Astrocyte (in vitro differentiated cells and primary cell): ENCODE measurements around the gene SYT2. TPM values are rescaled to one million over a fixed set of nuclear protein-coding genes. Genes with fewer than 3 reads are reported as not detected.

Source experiments
- DNase-seq: peaks from one replicate; pipeline ENCODE4 v3.0.0-alpha.2; 2010; ENCODE audit warnings: low read depth
- FAIRE-seq: peaks from 2 replicates; lab custom pipeline; 2011; peaks lifted over from hg19 to GRCh38; lab: Jason Lieb, UNC
- H2AFZ ChIP-seq: 2 replicates; pipeline ENCODE4 v1.6.0; 2012; ENCODE audit warnings: low read depth, low read length, inconsistent platforms
- H3K27ac ChIP-seq: 2 replicates; pipeline ENCODE4 v1.5.1; 2011; ENCODE audit warnings: low read depth, low read length, inconsistent platforms
- H3K27me3 ChIP-seq: 2 replicates; pipeline ENCODE4 v1.6.0; 2011; ENCODE audit warnings: low read length, inconsistent platforms; ENCODE audit not compliant: insufficient read depth
- H3K36me3 ChIP-seq: 2 replicates; pipeline ENCODE4 v1.5.1; 2011; ENCODE audit warnings: low read length, inconsistent platforms; ENCODE audit not compliant: insufficient read depth
- H3K4me1 ChIP-seq: 2 replicates; pipeline ENCODE4 v1.5.1; 2011; ENCODE audit warnings: low read length, inconsistent platforms; ENCODE audit not compliant: insufficient read depth
- H3K4me2 ChIP-seq: 2 replicates; pipeline ENCODE4 v1.6.0; 2012; ENCODE audit warnings: low read length, inconsistent platforms
- H3K4me3 ChIP-seq: 2 replicates; pipeline ENCODE4 v1.5.1; 2011; ENCODE audit warnings: low read depth, mild to moderate bottlenecking, low read length, inconsistent platforms; ENCODE audit not compliant: insufficient read depth
- H3K79me2 ChIP-seq: 2 replicates; pipeline ENCODE4 v1.6.0; 2012; ENCODE audit warnings: mild to moderate bottlenecking, low read length, inconsistent platforms; ENCODE audit not compliant: insufficient read depth
- H3K9ac ChIP-seq: 2 replicates; pipeline ENCODE4 v1.6.0; 2012; ENCODE audit warnings: mild to moderate bottlenecking, low read length, inconsistent platforms
- H3K9me3 ChIP-seq: 2 replicates; pipeline ENCODE4 v1.5.1; 2012; ENCODE audit warnings: low read depth, mild to moderate bottlenecking, low read length, inconsistent platforms; ENCODE audit not compliant: insufficient read depth
- H4K20me1 ChIP-seq: 2 replicates; pipeline ENCODE4 v1.6.0; 2012; ENCODE audit warnings: low read length, inconsistent platforms; ENCODE audit not compliant: insufficient read depth
- H3K27ac Mint-ChIP-seq: one replicate; pipeline ENCODE4 v1.8.0; 2021; ENCODE audit warnings: mild to moderate bottlenecking, mixed read lengths; ENCODE audit not compliant: unreplicated experiment
- H3K27me3 Mint-ChIP-seq: one replicate; pipeline ENCODE4 v1.8.0; 2021; ENCODE audit warnings: low read depth, mixed read lengths; ENCODE audit not compliant: unreplicated experiment
- H3K36me3 Mint-ChIP-seq: one replicate; pipeline ENCODE4 v1.8.0; 2021; ENCODE audit warnings: low read depth, mixed read lengths; ENCODE audit not compliant: unreplicated experiment
- H3K4me1 Mint-ChIP-seq: one replicate; pipeline ENCODE4 v1.8.0; 2021; ENCODE audit warnings: low read depth, mixed read lengths; ENCODE audit not compliant: unreplicated experiment
- H3K4me3 Mint-ChIP-seq: one replicate; pipeline ENCODE4 v1.8.0; 2021; ENCODE audit warnings: mild to moderate bottlenecking, moderate library complexity, mixed read lengths; ENCODE audit not compliant: unreplicated experiment
- H3K9me3 Mint-ChIP-seq: one replicate; pipeline ENCODE4 v1.8.0; 2021; ENCODE audit warnings: mild to moderate bottlenecking, mixed read lengths; ENCODE audit not compliant: unreplicated experiment
- CTCF ChIP-seq: IDR thresholded peaks from 2 replicates; pipeline ENCODE4 v1.5.1; 2011; ENCODE audit warnings: low read depth, mild to moderate bottlenecking, inconsistent platforms, low read length, moderate library complexity; ENCODE audit not compliant: insufficient read depth
- EZH2 ChIP-seq: IDR thresholded peaks from 2 replicates; pipeline ENCODE4 v1.6.1; 2012; ENCODE audit warnings: mild to moderate bottlenecking, low read length, inconsistent platforms; ENCODE audit not compliant: insufficient read depth
- total RNA-seq: library from RNA; stranded (reverse); gene quantifications from 2 replicates; pipeline ENCODE4 v1.2.1, GENCODE V29; 2021

SYT2 gene
- total RNA-seq, 1 donor from 2014 or later = 0.27 TPM

- Mint-ChIP-seq H3K9me3 (no peaks in the 10 kb centered on the region), H3K27ac (no peak overlapping the region), H3K27me3 (no peaks in the 10 kb centered on the region), H3K4me1 (peaks cover 18% of the 10 kb centered on the region), H3K4me3 (no peak overlapping the region), H3K36me3 (peaks cover 2% of the 10 kb centered on the region)
- no peak overlapping the region for H3K27ac ChIP-seq
- no peak overlapping the region for H3K9ac ChIP-seq
- no peak for TF ChIP-seq EZH2
- no peak for TF ChIP-seq CTCF
- no peaks in the 10 kb centered on the region for H3K9me3 ChIP-seq
- H3K4me3 ChIP-seq = no peak overlapping the region
- peaks cover 19% of the 10 kb centered on the region for H3K4me1 ChIP-seq
- H3K36me3 ChIP-seq = no peaks in the 10 kb centered on the region
- no peaks in the 10 kb centered on the region for H3K79me2 ChIP-seq
- H3K4me2 ChIP-seq = no peak overlapping the region
- FAIRE-seq (no peak), DNase-seq (no peak)
- H4K20me1 ChIP-seq = no peaks in the 10 kb centered on the region
- H3K27me3 ChIP-seq = no peaks in the 10 kb centered on the region
- no peak overlapping the region for H2AFZ ChIP-seq
These were observed 146.4 kb downstream of the SYT2 start for GRCh38 chr1:202563818-202564217.

GRCh38 chr1:202562444-202563060 is 147.7 kb downstream of the SYT2 start:
- no peak for FAIRE-seq
- H3K36me3 ChIP-seq = no peaks in the 10 kb centered on the region
- no peaks in the 10 kb centered on the region for H3K9me3 Mint-ChIP-seq
- no peaks in the 10 kb centered on the region for H4K20me1 ChIP-seq
- TF ChIP-seq EZH2 (no peak), CTCF (no peak)
- no peaks in the 10 kb centered on the region for H3K27me3 Mint-ChIP-seq
- H3K9me3 ChIP-seq = no peaks in the 10 kb centered on the region
- H3K9ac ChIP-seq = no peak overlapping the region
- H3K4me2 ChIP-seq = no peak overlapping the region
- H3K4me3 Mint-ChIP-seq = no peak overlapping the region
- no peak overlapping the region for H3K4me3 ChIP-seq
- no peak overlapping the region for H2AFZ ChIP-seq
- peaks cover 8% of the 10 kb centered on the region for H3K4me1 ChIP-seq
- no peak overlapping the region for H3K27ac ChIP-seq
- H3K27me3 ChIP-seq = no peaks in the 10 kb centered on the region
- peaks cover 2% of the 10 kb centered on the region for H3K36me3 Mint-ChIP-seq
- peaks cover 5% of the 10 kb centered on the region for H3K4me1 Mint-ChIP-seq
- no peaks in the 10 kb centered on the region for H3K79me2 ChIP-seq
- peak; percentile 60 for DNase-seq
- H3K27ac Mint-ChIP-seq = no peak overlapping the region

GRCh38 chr1:202561726-202562443 is 148.4 kb downstream of the SYT2 start:
- no peaks in the 10 kb centered on the region for H3K36me3 ChIP-seq
- no peak overlapping the region for H3K4me3 Mint-ChIP-seq
- H3K27me3 ChIP-seq = no peaks in the 10 kb centered on the region
- no peaks in the 10 kb centered on the region for H3K27me3 Mint-ChIP-seq
- H3K79me2 ChIP-seq = no peaks in the 10 kb centered on the region
- H3K4me1 ChIP-seq = peaks cover under 1% of the 10 kb centered on the region
- no peaks in the 10 kb centered on the region for H3K9me3 ChIP-seq
- H3K27ac ChIP-seq = no peak overlapping the region
- no peak overlapping the region for H3K27ac Mint-ChIP-seq
- FAIRE-seq (no peak), DNase-seq (no peak)
- no peak overlapping the region for H3K4me3 ChIP-seq
- no peak overlapping the region for H2AFZ ChIP-seq
- no peaks in the 10 kb centered on the region for H3K9me3 Mint-ChIP-seq
- no peak overlapping the region for H3K9ac ChIP-seq
- no peaks in the 10 kb centered on the region for H3K4me1 Mint-ChIP-seq
- peaks cover 2% of the 10 kb centered on the region for H3K36me3 Mint-ChIP-seq
- TF ChIP-seq EZH2 = no peak
- peak; percentile 6 for TF ChIP-seq CTCF
- no peak overlapping the region for H3K4me2 ChIP-seq
- H4K20me1 ChIP-seq = no peaks in the 10 kb centered on the region
